Measurements from ENCODE around the gene CHPT1.

GRCh38 chr12:101740980-101741379, 43.5 kb downstream of the CHPT1 start:
- TF ChIP-seq CTCF (IDR thresholded peaks at IDR 0.05; ENCODE audit: insufficient read depth, low read length) (no peak), POLR2AphosphoS5 (IDR thresholded peaks at IDR 0.05; ENCODE audit: low read depth) (no peak), SPI1 (IDR thresholded peaks at IDR 0.05; ENCODE audit: borderline replicate concordance, low read depth) (no peak), REST (IDR thresholded peaks at IDR 0.05; ENCODE audit: insufficient replicate concordance, low read depth) (no peak), GABPA (IDR thresholded peaks at IDR 0.05; ENCODE audit: low read depth) (no peak)
